ENCODE measurements around the gene ITGA5.

The ITGA5 gene

GRCh38 chr12:54407183-54407905, 11.7 kb downstream of the ITGA5 start:
- DNase-seq = no peak

DNA sequence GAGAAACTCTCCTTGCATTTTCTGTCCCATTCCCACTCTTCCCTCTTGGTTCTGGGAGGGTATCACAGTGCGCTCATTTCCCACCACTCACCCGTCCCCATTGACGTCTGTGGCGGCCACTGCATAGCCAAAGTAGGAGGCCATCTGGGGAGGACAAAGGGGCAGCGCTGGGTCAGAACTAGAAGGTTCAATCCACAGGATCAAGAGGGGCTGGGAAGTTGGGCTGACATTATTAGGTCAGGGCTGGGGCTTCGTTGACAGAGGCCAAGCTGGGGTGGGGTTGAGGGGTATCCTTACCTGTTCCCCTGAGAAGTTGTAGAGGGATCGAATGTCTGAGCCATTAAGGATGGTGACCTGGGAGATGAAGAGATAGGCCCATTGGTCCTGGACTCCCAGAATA, 13.5 kb downstream of the ITGA5 start:
- no peak for DNase-seq

DNA sequence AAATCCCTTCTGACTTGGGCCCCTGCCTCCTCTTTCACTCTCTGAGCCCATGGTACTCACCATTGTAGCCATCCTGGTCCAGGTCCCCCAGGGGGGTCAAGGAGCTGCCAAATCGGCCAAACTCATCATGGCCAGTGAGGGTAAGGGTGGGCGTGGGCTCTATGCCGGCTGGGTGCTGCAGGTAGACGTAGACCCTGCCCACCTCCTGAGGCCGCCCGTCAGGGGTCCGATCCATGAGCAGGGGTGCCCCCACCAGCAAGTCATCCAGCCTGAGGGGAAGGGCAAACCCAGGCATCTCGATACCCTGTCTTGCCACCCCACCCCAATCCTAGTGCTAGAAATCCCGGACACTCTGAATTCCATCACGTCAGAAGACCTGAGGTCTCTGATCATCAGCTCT, 14.0 kb downstream of the ITGA5 start:
- no peak for DNase-seq

- DNase-seq = peak; percentile 51
Observed at GRCh38 chr12:54404061-54405004, 14.7 kb downstream of the ITGA5 start.

DNA sequence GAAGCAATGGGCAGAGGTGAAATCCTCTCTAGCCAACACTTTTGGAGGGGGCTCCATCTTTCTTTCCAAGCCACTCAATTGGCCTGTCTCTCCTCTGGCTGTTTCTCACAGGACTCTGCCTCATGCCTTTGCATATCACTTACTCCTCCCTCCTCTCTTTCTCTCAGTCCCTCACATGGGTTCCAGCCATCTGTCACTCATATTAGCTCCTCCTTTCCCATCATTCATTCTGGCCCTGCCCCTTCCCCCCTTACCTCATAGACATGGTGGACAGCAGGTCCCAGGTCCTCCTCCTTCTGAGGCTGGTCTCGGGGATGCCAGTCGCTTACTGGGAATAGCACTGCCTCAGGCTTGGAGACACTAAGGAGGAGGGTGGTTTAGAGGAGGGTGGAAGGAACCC, 17.9 kb downstream of the ITGA5 start:
- DNase-seq = no peak

- peak; percentile 74 for DNase-seq
Observed at GRCh38 chr12:54398995-54399793, 19.9 kb downstream of the ITGA5 start.

- DNase-seq = no peak
Observed at GRCh38 chr12:54398218-54398617, 20.8 kb downstream of the ITGA5 start.

DNA sequence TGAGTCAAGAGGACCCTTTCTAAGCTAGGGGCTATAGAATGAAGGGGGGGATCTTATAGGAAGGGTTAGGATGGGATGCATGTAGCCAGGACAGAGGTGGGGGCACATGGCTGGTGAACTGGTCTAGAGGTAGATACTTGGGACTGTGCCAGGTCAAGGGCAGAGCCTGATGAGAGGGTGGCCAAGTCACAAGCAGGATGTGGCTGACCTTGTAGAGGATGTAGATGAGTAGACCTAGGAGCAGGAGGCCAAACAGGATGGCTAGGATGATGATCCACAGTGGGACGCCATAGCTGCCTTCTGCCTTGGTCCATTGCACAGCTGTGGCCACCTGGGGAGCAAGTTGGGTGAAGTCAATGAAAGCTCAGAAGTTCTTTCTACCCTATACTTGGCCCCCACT, 21.9 kb downstream of the ITGA5 start:
- DNase-seq = no peak

- DNase-seq = no peak
Observed at GRCh38 chr12:54395545-54395944, 23.5 kb downstream of the ITGA5 start.

DNA sequence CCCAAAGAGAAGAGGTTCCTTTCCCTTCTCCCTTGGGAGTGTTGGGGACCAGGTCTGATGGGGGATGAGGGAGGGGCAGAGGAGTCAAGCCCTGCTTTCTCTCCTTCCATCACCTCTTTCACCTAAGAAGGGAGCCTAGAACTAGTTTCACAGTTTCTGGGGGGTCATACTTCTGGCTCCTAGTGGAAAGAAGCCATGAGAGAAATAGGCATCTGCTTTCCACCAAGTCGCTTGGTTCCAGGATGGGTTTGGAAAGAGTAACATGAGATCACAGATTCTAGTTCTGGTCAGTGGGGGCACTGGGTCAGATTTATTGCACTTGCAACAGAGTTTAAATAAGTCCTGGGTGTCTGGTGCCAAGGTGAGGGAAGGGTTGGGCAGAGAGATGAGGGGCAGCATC, 24.1 kb downstream of the ITGA5 start:
- DNase-seq = no peak

DNA sequence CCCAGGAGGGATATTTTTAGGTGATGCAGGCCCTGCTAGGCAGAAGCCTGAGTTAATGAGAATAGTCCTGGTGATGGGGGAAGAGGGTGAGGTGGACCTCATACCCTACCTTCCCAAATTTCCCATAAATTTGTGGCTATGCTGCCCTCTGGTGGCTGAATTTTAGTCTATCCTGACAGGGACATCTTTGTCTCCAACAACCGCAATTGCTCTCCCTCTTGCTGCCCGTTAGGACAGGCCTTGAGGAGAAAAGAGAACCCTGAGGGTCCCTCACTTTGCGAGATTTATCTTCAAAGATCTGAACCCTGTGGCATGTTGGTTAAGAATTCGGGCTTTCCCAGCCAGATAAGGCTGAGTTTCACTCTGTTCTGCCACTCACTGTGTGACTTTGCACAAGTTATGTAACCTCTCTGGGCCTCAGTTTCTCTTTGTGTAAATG, 24.8 kb downstream of the ITGA5 start:
- peak; percentile 47 for DNase-seq

DNA sequence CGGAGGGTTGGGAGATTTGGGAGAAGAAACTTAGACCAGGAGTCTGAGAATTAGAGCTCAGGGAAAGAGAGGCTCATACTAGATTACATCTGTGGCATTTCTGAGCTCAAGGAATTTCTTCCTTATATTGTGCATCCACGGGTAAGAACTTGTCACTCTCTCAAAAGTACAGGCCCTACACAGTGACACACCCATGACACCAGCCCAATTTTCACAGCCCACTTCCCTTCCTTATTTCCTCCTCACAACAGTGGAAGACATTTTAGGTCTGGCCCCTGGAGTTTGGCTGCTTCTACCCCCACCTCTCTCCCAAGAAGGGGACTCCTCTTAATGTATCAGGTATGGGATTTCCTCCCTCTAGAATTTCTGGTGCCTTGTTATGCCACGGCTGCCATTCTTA, 25.3 kb downstream of the ITGA5 start:
- DNase-seq = no peak

DNA sequence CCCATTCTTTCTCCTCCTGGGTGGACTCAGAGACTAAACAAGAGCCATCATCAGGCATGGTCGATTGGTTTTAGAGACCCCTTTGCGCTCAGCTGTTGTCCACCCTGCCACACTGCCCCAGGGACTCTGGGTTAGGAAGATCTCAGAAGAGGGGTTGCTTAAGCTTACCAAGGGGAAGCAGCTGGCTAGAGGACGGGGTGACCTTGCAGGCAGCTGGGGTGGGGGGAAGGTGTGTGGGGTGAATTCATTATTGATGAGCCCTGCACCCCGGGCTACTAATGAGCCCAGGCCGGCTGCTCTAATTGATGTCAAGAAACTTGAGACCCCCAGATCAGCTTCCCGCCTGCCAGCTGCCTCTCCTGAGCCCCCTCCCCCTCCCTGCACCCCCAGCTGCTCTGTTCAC, 25.9 kb downstream of the ITGA5 start:
- DNase-seq = no peak

DNA sequence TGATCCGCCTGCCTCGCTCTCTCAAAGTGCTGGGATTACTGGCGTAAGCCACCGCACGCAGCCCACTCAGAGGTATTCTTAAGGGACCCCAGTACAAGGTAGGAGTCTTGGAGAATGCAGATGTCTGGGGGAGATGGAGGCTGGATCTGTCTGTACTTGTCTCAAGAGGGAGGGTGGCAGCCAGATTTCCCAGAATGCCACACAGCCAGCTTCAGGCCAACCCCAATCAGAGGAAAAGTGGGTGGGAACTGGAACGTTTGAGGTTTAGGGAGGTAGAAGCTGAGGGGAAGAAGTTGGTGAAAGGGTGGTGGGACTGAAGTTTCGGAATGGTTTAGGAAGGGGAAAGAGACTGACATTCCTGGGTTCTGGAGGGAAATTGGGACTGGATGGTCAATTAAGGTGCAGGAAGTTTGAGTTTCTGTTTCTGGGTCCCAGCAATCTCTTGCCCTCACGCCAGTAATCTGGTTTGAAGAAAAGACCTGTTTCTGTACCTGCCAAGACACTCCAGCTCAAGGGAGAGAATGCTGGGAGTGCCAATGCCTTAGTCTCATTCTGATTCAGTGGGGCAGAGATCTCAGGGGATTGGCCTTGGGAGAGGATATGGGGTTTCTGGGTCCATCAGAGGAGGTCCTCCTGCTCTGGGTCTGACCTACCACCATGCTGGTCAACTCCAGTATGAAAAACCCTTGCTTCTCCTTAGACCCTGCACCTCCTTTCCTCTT, 26.4 kb downstream of the ITGA5 start:
- no peak for DNase-seq

GRCh38 chr12:54390668-54391551, 28.2 kb downstream of the ITGA5 start:
- peak; percentile 86 for DNase-seq

- DNase-seq = peak; percentile 13
Observed at GRCh38 chr12:54390176-54390667, 28.8 kb downstream of the ITGA5 start.

DNA sequence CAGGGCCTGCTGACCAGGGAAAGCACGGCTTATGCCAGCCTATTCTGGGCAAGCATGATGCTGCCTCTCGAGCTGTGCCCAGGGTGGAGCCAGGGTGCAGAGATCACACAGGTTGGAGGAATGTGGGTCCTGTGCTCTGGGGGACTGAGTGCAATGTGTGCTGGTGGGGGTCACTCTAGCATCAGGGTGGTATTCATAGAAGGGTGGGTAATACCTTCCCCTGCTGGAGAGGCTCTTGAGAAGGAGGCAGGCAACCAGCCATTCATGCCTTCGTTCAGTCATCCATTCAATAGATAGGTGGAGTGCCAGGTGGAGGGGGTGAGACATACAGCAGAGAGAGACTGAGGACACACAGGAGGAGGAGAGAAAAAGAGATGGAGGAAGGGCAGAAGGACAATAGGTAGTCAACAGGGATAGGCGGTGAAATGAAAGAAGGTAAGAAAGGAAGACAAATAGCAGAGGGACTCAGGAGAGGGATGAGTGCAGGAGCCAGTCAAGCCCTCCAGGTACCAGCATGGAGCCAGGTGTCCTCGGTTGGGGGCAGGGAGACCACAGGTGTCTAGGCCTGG, 29.4 kb downstream of the ITGA5 start:
- no peak for DNase-seq

- DNase-seq = no peak
Observed at GRCh38 chr12:54389134-54389508, 29.9 kb downstream of the ITGA5 start.

- no peak for DNase-seq
Observed at GRCh38 chr12:54388237-54389133, 30.6 kb downstream of the ITGA5 start.

- DNase-seq = no peak
Observed at GRCh38 chr12:54387114-54387467, 32.0 kb downstream of the ITGA5 start.

All from NCI-H146 (cell line).